HG02973 (cell line): ENCODE measurements around the gene CLMN.

Experiments
- ATAC-seq: cut with Tn5 transposase; IDR thresholded peaks from one replicate; pipeline ENCODE4 v1.9.1; 2021; ENCODE audit warnings: moderate library complexity; ENCODE audit not compliant: unreplicated experiment

The CLMN gene

DNA sequence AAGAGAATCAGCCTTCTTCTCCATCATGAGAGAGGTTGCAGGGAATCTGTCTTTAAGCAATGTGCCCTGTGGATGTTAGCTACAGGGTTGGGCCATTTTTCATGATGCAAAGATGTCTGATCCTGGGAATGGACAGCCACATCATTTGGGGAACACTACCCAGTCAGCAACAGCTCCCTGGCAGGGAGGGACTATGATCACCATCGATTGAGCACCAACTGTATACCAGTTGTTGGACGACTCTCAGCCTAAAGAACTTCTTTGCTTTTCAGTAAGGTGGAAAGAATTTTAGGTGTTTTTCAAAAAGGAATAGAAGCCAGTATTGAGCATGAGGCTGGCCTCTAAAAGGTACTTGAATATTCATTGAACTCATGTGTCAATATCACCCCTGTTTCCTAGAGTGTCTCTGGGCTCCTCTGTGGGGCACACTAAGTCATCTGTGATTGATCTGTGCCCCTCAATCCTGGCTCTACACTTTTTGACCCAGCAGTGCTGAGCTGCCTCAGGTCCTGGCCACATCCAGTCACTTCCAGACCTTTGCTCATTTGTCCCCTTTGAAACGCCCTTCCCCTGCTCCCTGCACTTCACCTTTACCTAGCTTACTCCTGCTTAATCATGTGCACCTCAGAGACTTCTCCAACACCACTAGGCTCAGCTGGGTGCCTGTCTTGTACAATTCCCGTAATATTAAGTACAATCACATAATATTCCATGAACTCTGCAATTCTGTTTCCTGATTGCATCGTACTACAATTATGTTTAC lies 2.2 kb upstream of the CLMN start:
- ATAC-seq, result no peak

GRCh38 chr14:95320955-95321600 lies 1.4 kb upstream of the CLMN start:
- no peak for ATAC-seq

DNA sequence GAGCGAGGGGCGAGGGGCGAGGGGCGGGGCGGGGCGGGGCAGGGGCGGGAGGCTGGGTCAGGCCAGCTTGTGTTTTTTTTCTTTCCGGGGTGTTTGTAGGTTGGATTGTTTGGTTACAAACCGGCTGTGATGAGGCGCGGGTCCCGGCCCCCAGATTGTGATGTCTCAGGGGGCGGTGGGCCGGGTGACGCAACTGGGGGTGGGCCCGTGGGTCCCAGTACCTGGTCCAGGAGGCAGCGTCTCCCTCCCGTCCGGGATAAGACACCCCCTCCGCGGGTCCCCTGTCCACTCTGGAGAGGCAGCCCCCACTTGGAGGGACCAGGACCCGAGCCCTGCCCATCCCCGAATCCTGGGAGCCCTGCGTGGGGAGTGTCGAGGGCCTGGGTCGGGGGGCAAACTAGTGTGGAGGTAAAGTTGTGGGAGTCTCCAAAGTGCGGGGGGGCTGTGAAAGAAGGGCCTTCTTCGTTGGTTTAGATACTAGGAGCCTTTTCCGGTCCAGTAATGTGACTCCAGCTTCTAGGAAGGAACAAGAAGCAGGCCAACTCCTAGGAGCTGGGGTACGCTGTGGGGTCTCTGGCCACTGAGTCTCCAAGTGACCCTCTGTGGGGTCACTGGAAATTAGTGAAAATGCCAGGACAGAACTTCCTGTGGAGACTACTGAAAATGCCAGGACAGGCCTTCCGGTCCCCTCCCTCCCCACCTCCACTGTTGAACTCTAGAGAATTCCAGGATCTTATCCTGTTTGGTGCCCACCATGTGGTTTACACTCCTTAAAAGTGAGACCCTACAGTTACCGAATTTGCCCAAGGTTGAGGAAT lies 579 bp upstream of the CLMN start:
- no peak for ATAC-seq

DNA sequence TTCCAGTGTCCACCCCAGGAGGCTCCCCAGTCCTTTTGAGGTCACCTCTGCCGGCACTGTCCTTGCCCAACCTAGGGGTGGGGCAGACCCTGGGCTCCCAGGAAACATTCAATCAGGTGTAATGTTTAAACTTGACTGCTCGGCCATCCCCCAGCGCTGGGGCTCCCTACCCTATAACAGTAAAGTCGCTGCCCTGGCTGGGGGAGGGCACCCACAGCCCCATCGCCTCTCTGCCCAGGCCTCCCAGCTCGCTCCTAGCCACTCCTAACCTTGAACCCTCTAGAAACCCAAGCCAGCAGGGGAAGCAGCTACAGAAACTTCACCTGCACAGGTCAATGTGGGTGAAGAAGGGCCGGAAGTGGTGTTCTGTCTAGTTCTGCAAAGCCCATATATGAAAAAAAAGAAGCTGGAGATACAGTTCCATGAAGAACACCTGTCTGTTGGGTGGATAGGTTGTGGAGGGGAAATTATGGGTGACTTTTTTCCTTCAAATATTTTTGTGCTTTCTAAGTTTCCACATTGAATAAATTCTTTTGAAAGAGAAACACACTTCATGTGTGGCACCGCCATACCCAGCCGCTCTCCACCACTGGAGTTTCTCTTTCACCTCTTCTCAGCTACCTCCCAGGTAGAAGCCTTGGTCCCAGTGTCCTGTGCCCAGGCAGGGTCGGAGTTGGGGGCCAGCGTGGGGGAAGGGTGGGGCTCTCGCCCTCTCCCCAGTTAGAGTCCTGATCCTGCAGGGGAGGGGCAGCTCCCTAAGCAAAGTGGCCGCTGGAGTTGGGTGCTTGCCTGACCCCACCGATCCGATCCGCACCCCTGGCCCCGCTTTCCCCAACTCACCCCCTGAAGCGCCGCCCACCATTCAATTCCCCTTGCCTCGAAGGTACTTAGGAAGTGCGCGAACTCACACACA lies 1.1 kb downstream of the CLMN start:
- ATAC-seq, result no peak

DNA sequence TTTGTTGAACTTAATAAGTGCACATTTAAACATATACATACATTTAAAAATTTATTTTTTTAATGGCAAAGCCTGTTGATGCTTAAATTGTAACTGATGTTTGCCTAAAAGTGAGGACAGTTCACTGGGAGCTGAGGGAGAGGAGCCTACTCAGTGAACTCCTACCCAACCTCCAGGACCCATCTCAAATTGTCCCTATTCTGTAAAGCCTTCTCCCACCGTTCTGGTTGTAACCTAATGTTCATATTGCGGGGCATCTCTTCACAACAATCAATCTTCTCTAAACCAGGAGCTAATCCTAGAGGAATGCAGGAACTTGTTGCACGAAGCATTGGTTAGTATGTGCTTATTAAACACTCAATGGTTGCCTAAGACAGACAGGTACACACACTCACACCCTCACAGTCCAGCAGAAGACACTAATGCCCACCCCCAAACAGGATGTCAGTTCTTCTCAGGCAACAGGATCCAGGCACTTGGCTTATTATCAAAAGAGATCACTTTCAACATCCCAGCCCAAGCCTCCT lies 1.8 kb downstream of the CLMN start:
- no peak for ATAC-seq

DNA sequence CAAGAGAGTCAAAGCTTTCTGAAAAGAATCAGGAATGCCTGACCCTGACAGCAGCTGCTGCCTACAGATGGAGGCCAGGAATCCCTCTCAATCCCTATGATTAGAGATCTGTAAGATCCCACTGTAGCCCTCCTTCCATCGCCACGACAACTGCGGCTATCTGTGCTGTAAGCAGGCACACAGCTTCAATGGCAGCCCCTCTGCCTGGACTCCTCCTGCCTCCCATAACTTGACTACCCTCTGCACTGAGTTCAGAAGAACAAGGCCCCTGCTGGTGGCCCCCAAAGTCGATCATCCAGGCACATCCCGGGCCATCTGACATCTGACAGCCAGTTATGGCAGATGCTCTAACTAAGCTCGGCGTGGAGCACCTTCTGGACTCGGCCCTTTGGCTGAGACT lies 2.9 kb downstream of the CLMN start:
- ATAC-seq, result no peak

GRCh38 chr14:95315579-95315978 lies 4.1 kb downstream of the CLMN start:
- no peak for ATAC-seq

- no peak for ATAC-seq
Observed at GRCh38 chr14:95315156-95315555, 4.6 kb downstream of the CLMN start.

- no peak for ATAC-seq
Observed at GRCh38 chr14:95314609-95315008, 5.1 kb downstream of the CLMN start.

DNA sequence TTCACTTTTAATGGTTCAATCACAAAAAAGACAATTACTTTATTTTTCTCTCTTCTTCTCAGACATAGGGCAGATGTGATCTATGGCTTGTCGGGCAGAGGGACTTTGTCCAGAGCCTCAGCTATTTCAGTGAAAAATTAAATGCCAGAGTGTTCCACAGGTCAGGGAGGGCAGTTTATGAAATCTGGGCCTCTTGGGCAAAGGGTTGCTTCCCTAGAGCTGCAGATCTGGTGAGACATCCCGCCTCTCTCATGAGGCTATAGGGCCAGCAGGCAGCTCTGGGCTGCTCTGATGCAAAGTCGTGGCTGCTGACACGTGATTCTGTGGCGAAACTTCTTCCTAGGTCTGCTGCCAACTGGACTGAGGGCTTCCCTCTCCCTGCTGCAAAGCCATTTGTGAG lies 6.0 kb downstream of the CLMN start:
- ATAC-seq, result no peak

- ATAC-seq, result no peak
Observed at GRCh38 chr14:95313190-95313589, 6.5 kb downstream of the CLMN start.

- ATAC-seq, result no peak
Observed at GRCh38 chr14:95312311-95312710, 7.4 kb downstream of the CLMN start.

DNA sequence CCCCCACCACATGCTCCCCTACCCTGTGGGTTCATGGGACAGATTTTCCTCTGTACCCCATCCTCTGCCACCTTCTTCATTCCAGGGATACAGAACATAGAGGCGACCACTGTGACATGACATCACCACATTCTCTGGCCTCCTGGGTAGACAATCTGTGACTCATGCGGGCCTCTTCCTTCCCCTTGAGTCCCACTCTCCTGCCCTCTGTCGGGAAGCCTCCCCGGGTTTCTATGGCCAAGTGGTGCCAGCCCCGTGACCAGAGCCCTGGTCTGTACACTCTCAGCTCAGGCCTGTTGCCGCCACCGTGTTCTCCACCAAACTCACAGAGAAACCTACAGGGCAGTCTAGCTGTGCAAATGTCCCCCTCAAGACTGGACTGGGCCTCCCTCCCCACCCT lies 8.0 kb downstream of the CLMN start:
- ATAC-seq, result no peak

GRCh38 chr14:95310635-95311380 lies 8.9 kb downstream of the CLMN start:
- ATAC-seq, result no peak

- no peak for ATAC-seq
Observed at GRCh38 chr14:95309261-95310051, 10.3 kb downstream of the CLMN start.

GRCh38 chr14:95308073-95308472 lies 11.6 kb downstream of the CLMN start:
- no peak for ATAC-seq

GRCh38 chr14:95307402-95308041 lies 12.2 kb downstream of the CLMN start:
- no peak for ATAC-seq

- ATAC-seq, result no peak
Observed at GRCh38 chr14:95305940-95306339, 13.8 kb downstream of the CLMN start.

DNA sequence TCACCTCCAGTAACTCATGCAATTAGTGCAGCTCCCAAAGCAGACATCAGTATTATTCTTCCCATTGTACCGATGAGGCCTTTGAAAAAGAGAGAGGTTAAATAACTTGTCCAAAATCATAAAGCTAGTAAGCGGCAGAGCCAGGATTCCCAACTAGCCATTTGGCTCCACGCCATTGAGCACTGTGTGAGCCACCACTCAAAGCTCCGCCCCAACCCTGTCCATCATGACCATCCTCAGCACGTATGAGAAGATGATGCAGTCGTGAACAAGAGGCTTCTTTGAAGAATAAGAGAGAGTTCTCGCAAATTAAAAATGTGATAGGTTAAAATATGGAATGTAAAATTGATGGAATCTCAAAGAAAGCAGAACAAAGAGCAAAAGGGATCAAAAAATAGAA lies 14.6 kb downstream of the CLMN start:
- ATAC-seq, result no peak
